ENCODE measurements around the gene BBC3.

Gene BBC3

GRCh38 chr19:47179653-47180310, 51.2 kb downstream of the BBC3 start:
- no peak for DNase-seq (ENCODE audit: extremely low read depth, low read depth)
- H3K4me3 ChIP-seq (replicated peaks; ENCODE audit: low read depth, low read length) = no peak overlapping the region
- TF ChIP-seq, protein P1, sequence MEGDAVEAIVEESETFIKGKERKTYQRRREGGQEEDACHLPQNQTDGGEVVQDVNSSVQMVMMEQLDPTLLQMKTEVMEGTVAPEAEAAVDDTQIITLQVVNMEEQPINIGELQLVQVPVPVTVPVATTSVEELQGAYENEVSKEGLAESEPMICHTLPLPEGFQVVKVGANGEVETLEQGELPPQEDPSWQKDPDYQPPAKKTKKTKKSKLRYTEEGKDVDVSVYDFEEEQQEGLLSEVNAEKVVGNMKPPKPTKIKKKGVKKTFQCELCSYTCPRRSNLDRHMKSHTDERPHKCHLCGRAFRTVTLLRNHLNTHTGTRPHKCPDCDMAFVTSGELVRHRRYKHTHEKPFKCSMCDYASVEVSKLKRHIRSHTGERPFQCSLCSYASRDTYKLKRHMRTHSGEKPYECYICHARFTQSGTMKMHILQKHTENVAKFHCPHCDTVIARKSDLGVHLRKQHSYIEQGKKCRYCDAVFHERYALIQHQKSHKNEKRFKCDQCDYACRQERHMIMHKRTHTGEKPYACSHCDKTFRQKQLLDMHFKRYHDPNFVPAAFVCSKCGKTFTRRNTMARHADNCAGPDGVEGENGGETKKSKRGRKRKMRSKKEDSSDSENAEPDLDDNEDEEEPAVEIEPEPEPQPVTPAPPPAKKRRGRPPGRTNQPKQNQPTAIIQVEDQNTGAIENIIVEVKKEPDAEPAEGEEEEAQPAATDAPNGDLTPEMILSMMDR (IDR thresholded peaks at IDR 0.05; ENCODE audit: low read depth, low read length, missing control alignments) = no peak

GRCh38 chr19:47176627-47177090, 54.3 kb downstream of the BBC3 start:
- peak; percentile 52 for DNase-seq (ENCODE audit: extremely low read depth, low read depth)
- TF ChIP-seq, protein P1 (IDR thresholded peaks at IDR 0.05; ENCODE audit: low read depth, low read length, missing control alignments) = no peak
- no peak overlapping the region for H3K4me3 ChIP-seq (replicated peaks; ENCODE audit: low read depth, low read length)

- no peak overlapping the region for H3K4me3 ChIP-seq (replicated peaks; ENCODE audit: low read depth, low read length)
- TF ChIP-seq, protein P1 (IDR thresholded peaks at IDR 0.05; ENCODE audit: low read depth, low read length, missing control alignments) = no peak
- no peak for DNase-seq (ENCODE audit: extremely low read depth, low read depth)
Observed at GRCh38 chr19:47176071-47176626, 54.9 kb downstream of the BBC3 start.

- TF ChIP-seq, protein P1 (IDR thresholded peaks at IDR 0.05; ENCODE audit: low read depth, low read length, missing control alignments) = no peak
- H3K4me3 ChIP-seq (replicated peaks; ENCODE audit: low read depth, low read length) = no peak overlapping the region
- DNase-seq (ENCODE audit: extremely low read depth, low read depth) = no peak
Observed at GRCh38 chr19:47172666-47173455, 58.1 kb downstream of the BBC3 start.

Measured in HFF-Myc (cell line).